K562 (cell line): Measurements from ENCODE around the gene PGGHG. TPM values are rescaled to one million over a fixed set of nuclear protein-coding genes. Genes with fewer than 3 reads are reported as not detected.

ENCODE experiments used
- ATAC-seq: fragments of 200-7000 bp; cut with Tn5 transposase; 3 replicates; pipeline ENCODE4 v1.9.1; 2020; ENCODE audit warnings: moderate library complexity
- BruUV-seq: library from RNA; stranded (reverse); fragments of 400-500 nt; replicated peaks from 2 replicates; lab custom pipeline; 2021; lab: Mats Ljungman, UMichigan
- CTCF ChIA-PET: fragments of 300-600 bp; formaldehyde crosslinking; extraction: SDS; loops from one replicate; lab custom pipeline; 2021; ENCODE audit warnings: low intra/inter-chr PET ratio; lab: Yijun Ruan, JAX
- POLR2A ChIA-PET: fragments of 300-600, 350-650 bp; sonication (Branson Sonifier 250); formaldehyde crosslinking; extraction: SDS; loops from one replicate; lab custom pipeline; 2021; ENCODE audit warnings: antibody characterized with exemption, inconsistent platforms; lab: Yijun Ruan, JAX
- DNase-seq, 4 experiments: peaks; one replicate each; pipeline versions ENCODE4 v3.0.0 to v3.0.0-alpha.2; 2011 to 2018; ENCODE audit warnings: low spot score in 3 of 4, mixed read lengths in 3 of 4; ENCODE audit errors: extremely low read depth in 1 of 4
- FAIRE-seq: peaks from 2 replicates; lab custom pipeline; 2011; peaks lifted over from hg19 to GRCh38; lab: Jason Lieb, UNC
- H2AFZ ChIP-seq: 2 replicates; pipeline ENCODE4 v1.6.0; 2011; ENCODE audit warnings: low read depth, low read length, control low read depth, inconsistent platforms
- H3K27ac ChIP-seq: fragments of 200-600 bp; 3 replicates; pipeline ENCODE4 v1.8.0; 2011; ENCODE audit warnings: low read depth, mild to moderate bottlenecking, control low read depth, inconsistent platforms, low read length, moderate library complexity, mixed read lengths; ENCODE audit errors: extremely low read depth
- H3K27me3 ChIP-seq, 2 experiments: fragments of 300-600 bp in 1 of 2; 2 replicates in 1 of 2; 3 replicates in 1 of 2; pipeline versions ENCODE4 v1.6.0 to v1.8.0; 2011; ENCODE audit warnings: inconsistent platforms in 2 of 2, low read length in 2 of 2, mild to moderate bottlenecking in 1 of 2, mixed read lengths in 1 of 2, moderate library complexity in 1 of 2; ENCODE audit not compliant: control insufficient read depth in 2 of 2, insufficient read depth in 2 of 2
- H3K36me3 ChIP-seq: fragments of 300-600 bp; 3 replicates; pipeline ENCODE4 v1.8.0; 2011; ENCODE audit warnings: mild to moderate bottlenecking, low read length, inconsistent platforms; ENCODE audit not compliant: control insufficient read depth, insufficient read depth
- H3K4me1 ChIP-seq, 2 experiments: fragments of 200-600 bp in 1 of 2; replicated peaks in 1 of 2; 2 replicates in 1 of 2; 3 replicates in 1 of 2; pipeline versions ENCODE4 v1.5.1 to v1.8.0; 2011; ENCODE audit warnings: inconsistent platforms in 2 of 2, low read length in 2 of 2, mild to moderate bottlenecking in 1 of 2, mixed read lengths in 1 of 2, moderate library complexity in 1 of 2; ENCODE audit not compliant: control insufficient read depth in 2 of 2, insufficient read depth in 2 of 2
- H3K4me2 ChIP-seq: 2 replicates; pipeline ENCODE4 v1.6.1; 2011; ENCODE audit warnings: low read length, control low read depth, inconsistent platforms, mixed read lengths; ENCODE audit not compliant: insufficient read depth
- H3K4me3 ChIP-seq: fragments of 200-600 bp; sonication (generic), shearing (Covaris generic); 2 replicates; pipeline ENCODE4 v1.5.1; 2016; ENCODE audit warnings: control low read depth, inconsistent platforms
- H3K79me2 ChIP-seq: fragments of 200-600 bp; 3 replicates; pipeline ENCODE4 v1.8.0; 2011; ENCODE audit warnings: low read length, inconsistent platforms; ENCODE audit not compliant: control insufficient read depth, insufficient read depth
- H3K9ac ChIP-seq, 2 experiments: 2 replicates each; pipeline versions ENCODE4 v1.6.0 to v1.6.1; 2011; ENCODE audit warnings: low read depth in 2 of 2, low read length in 2 of 2, control low read depth in 1 of 2, inconsistent platforms in 1 of 2, mild to moderate bottlenecking in 1 of 2, mixed read lengths in 1 of 2; ENCODE audit not compliant: insufficient read depth in 1 of 2
- H3K9me1 ChIP-seq: one replicate; pipeline ENCODE4 v1.6.0; 2011; ENCODE audit warnings: inconsistent platforms, mild to moderate bottlenecking, low read length, moderate library complexity; ENCODE audit not compliant: control insufficient read depth, insufficient read depth
- H3K9me3 ChIP-seq: replicated peaks from 2 replicates; pipeline ENCODE4 v1.5.1; 2011; ENCODE audit warnings: low read depth, low read length, inconsistent platforms; ENCODE audit not compliant: control insufficient read depth, insufficient read depth
- H4K20me1 ChIP-seq: replicated peaks from 2 replicates; pipeline ENCODE4 v1.6.1; 2011; ENCODE audit warnings: low read length, inconsistent platforms, mixed read lengths; ENCODE audit not compliant: control insufficient read depth, insufficient read depth
- CREB1 ChIP-seq, 2 experiments: sonication (generic) in 1 of 2; formaldehyde crosslinking in 1 of 2; IDR thresholded peaks; 2 replicates each; pipeline versions ENCODE4 v1.6.1 to v1.8.0; 2012 to 2022; ENCODE audit warnings: inconsistent platforms in 1 of 2, mild to moderate bottlenecking in 1 of 2, missing genetic modification reagents in 1 of 2, moderate library complexity in 1 of 2
- GATA2 ChIP-seq: sonication (generic); formaldehyde crosslinking; IDR thresholded peaks from 2 replicates; pipeline ENCODE4 v1.4.0; 2020; ENCODE audit warnings: mild to moderate bottlenecking, missing genetic modification reagents
- ILK ChIP-seq: fragments of 450-650 bp; IDR thresholded peaks from 2 replicates; pipeline ENCODE4 v1.6.1; 2016; ENCODE audit warnings: missing genetic modification characterization, low read depth, mild to moderate bottlenecking, missing compliant biosample characterization, moderate library complexity, borderline replicate concordance
- NR2C1 ChIP-seq, 2 experiments: fragments of 450-650 bp; IDR thresholded peaks; 2 replicates each; pipeline ENCODE4 v1.6.1; 2017; ENCODE audit warnings: mild to moderate bottlenecking in 2 of 2, antibody characterized with exemption in 1 of 2, inconsistent platforms in 1 of 2, missing compliant biosample characterization in 1 of 2, missing genetic modification characterization in 1 of 2
- NR2C2 ChIP-seq, 2 experiments: fragments of 200-800 bp in 1 of 2; sonication (Bioruptor generic) in 1 of 2; sonication (generic) in 1 of 2; formaldehyde crosslinking in 1 of 2; IDR thresholded peaks; 2 replicates each; pipeline versions ENCODE4 v1.6.1 to v1.8.0; 2016 to 2022; ENCODE audit warnings: mild to moderate bottlenecking in 1 of 2, missing compliant biosample characterization in 1 of 2, missing genetic modification characterization in 1 of 2, missing genetic modification reagents in 1 of 2
- POLR2G ChIP-seq: fragments of 200-400 bp; formaldehyde crosslinking; IDR thresholded peaks from 2 replicates; pipeline ENCODE4 v1.6.1; 2017; ENCODE audit warnings: low read depth, mild to moderate bottlenecking, antibody characterized with exemption, low read length, moderate library complexity
- RBFOX2 ChIP-seq: fragments of 200-400 bp; formaldehyde crosslinking; IDR thresholded peaks from 2 replicates; pipeline ENCODE4 v1.6.1; 2017; ENCODE audit warnings: low read depth, mild to moderate bottlenecking, low read length, moderate library complexity
- ZKSCAN1 ChIP-seq: fragments of 150-350 bp; IDR thresholded peaks from 2 replicates; pipeline ENCODE4 v1.6.1; 2016; ENCODE audit warnings: low read depth, low read length
- ZNF655 ChIP-seq: fragments of 250-450 bp; sonication (Bioruptor Pico); IDR thresholded peaks from 2 replicates; pipeline ENCODE4 v1.5.0; 2021
- WGBS: fragments of 100-300 bp; shearing (Covaris generic); methylation state at CpG from one replicate; pipeline ENCODE4 v1.1.6; 2016; ENCODE audit warnings: low coverage, mixed read lengths; ENCODE audit not compliant: insufficient coverage; ENCODE audit errors: missing lambda C conversion rate; 5-methylcytosine and 5-hydroxymethylcytosine counted together
- in situ Hi-C: fragments of 300-500 bp; cut with MboI; formaldehyde crosslinking; loops from 4 replicates; pipeline ENCODE4 v1.15.0; 2018; ENCODE audit warnings: inconsistent platforms, mixed read lengths
- intact Hi-C: fragments of 100-400 bp; cut with micrococcal nuclease; formaldehyde crosslinking; loops from 2 replicates; pipeline ENCODE4 v1.14.2; 2022
- polyA plus RNA-seq, 8 experiments: library from polyadenylated mRNA; depleted of rRNA in 4 of 8; stranded (reverse) in 5 of 8; unstranded in 3 of 8; fragments of >200 nt; fragmentation: Nextera tagmentation in 2 of 8; fragmentation: Illumina TruSeq in 1 of 8; extraction: Ambion mirVana in 2 of 8; extraction: Trizol in 1 of 8; gene quantifications; 2 replicates each; pipeline versions ENCODE4 v1.2.1 to v1.2.3, GENCODE V29; 2011 to 2014; ENCODE audit warnings: inconsistent platforms in 1 of 8, missing spikeins in 1 of 8
- total RNA-seq, 7 experiments: library from RNA; depleted of rRNA in 6 of 7; stranded (reverse); fragments of >200 nt in 6 of 7; fragmentation: Illumina TruSeq in 2 of 7; extraction: Trizol in 2 of 7; gene quantifications; 2 replicates each; pipeline versions ENCODE4 v1.2.1 to v1.2.3, GENCODE V29; 2011 to 2021; ENCODE audit warnings: low replicate concordance in 1 of 7
- TF ChIP-seq, protein P1 (sequence below): fragments of 450-650 bp; IDR thresholded peaks from 2 replicates; pipeline ENCODE4 v1.7.1; 2018; ENCODE audit warnings: mild to moderate bottlenecking, low read depth; ENCODE audit not compliant: partially characterized antibody
- TF ChIP-seq, protein P2 (sequence below): sonication (generic); formaldehyde crosslinking; IDR thresholded peaks from 2 replicates; pipeline ENCODE4 v1.8.1; 2023; ENCODE audit warnings: mild to moderate bottlenecking, missing genetic modification reagents

Gene PGGHG
- total and polyA plus RNA-seq, 9 of the 15 experiments (the other 6 are each of a cell fraction or from before 2014, with no cell fraction given), result 0.38 to 85.1 (median 18.1) TPM

DNA sequence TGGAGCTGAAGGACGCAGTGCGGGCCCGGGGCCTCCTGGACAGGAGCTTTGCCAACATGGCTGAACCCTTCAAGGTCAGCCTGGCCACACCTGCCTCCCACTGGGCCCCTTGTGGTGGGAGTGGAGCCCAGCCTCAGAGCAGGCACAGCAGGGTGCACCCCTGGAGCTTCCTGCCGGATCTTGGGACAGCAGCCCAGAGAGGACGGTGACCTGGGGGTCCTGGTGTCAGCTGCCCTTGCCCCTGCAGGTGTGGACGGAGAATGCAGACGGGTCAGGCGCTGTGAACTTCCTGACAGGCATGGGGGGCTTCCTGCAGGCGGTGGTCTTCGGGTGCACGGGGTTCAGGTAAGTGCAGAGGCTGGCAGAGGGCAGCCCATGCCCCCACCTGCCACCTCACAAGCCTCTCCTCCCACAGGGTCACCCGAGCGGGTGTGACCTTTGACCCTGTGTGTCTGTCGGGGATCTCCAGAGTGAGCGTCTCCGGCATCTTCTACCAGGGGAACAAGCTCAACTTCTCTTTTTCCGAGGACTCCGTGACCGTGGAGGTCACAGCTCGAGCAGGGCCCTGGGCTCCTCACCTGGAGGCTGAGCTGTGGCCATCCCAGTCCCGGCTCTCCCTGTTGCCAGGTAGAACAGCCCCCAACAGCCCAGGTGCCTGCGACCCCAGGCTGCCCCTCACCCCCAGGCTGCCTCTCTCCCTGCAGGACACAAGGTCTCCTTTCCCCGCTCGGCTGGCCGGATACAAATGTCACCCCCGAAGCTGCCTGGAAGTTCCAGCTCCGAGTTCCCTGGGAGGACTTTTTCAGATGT is 5.1 kb downstream of the PGGHG start:
- 85% methylated on average over 20 of the region's 27 CpGs for WGBS

More for the DNA sequence above, 5.1 kb downstream of the PGGHG start:
- Histone ChIP-seq H3K79me2 (peaks cover 18% of the 10 kb centered on the region), H3K4me1 (peaks cover 25 to 92% of the 10 kb centered on the region in 2 experiments), H3K4me3 (no peak overlapping the region), H3K27ac (no peak overlapping the region; the same call in 2 of the 3 replicates), H3K9ac (peak overlapping the region in 1 of 2 experiments; percentile 81; a peak in 2 of 4 replicates), H3K27me3 (no peaks in the 10 kb centered on the region), H2AFZ (no peak overlapping the region), H3K9me3 (no peaks in the 10 kb centered on the region), H3K36me3 (peaks cover 60% of the 10 kb centered on the region; the same call in 2 of the 3 replicates), H3K4me2 (no peak overlapping the region), H3K9me1 (no peaks in the 10 kb centered on the region), H4K20me1 (no peaks in the 10 kb centered on the region)
- no peak for TF ChIP-seq ZNF655
- TF ChIP-seq ZKSCAN1, result no peak
- TF ChIP-seq RBFOX2, result peak; percentile 53; the same call in 1 of the 2 replicates
- peak; percentile 71 for TF ChIP-seq NR2C1 (IDR thresholded peaks at IDR 0.05)
- peak; percentile 69; the same call in 1 of the 2 replicates for TF ChIP-seq NR2C1 (tag; IDR thresholded peaks at IDR 0.05)
- no peak for TF ChIP-seq CREB1 (IDR thresholded peaks at IDR 0.05)
- no peak for TF ChIP-seq CREB1 (CRISPR knock-in tag; IDR thresholded peaks at IDR 0.05)
- TF ChIP-seq, protein P1, sequence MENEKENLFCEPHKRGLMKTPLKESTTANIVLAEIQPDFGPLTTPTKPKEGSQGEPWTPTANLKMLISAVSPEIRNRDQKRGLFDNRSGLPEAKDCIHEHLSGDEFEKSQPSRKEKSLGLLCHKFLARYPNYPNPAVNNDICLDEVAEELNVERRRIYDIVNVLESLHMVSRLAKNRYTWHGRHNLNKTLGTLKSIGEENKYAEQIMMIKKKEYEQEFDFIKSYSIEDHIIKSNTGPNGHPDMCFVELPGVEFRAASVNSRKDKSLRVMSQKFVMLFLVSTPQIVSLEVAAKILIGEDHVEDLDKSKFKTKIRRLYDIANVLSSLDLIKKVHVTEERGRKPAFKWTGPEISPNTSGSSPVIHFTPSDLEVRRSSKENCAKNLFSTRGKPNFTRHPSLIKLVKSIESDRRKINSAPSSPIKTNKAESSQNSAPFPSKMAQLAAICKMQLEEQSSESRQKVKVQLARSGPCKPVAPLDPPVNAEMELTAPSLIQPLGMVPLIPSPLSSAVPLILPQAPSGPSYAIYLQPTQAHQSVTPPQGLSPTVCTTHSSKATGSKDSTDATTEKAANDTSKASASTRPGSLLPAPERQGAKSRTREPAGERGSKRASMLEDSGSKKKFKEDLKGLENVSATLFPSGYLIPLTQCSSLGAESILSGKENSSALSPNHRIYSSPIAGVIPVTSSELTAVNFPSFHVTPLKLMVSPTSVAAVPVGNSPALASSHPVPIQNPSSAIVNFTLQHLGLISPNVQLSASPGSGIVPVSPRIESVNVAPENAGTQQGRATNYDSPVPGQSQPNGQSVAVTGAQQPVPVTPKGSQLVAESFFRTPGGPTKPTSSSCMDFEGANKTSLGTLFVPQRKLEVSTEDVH, result no peak
- no peak for TF ChIP-seq GATA2 (CRISPR knock-in tag)
- TF ChIP-seq, protein P2, sequence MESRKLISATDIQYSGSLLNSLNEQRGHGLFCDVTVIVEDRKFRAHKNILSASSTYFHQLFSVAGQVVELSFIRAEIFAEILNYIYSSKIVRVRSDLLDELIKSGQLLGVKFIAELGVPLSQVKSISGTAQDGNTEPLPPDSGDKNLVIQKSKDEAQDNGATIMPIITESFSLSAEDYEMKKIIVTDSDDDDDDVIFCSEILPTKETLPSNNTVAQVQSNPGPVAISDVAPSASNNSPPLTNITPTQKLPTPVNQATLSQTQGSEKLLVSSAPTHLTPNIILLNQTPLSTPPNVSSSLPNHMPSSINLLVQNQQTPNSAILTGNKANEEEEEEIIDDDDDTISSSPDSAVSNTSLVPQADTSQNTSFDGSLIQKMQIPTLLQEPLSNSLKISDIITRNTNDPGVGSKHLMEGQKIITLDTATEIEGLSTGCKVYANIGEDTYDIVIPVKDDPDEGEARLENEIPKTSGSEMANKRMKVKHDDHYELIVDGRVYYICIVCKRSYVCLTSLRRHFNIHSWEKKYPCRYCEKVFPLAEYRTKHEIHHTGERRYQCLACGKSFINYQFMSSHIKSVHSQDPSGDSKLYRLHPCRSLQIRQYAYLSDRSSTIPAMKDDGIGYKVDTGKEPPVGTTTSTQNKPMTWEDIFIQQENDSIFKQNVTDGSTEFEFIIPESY, result 0 out of 2 replicates have a peak, but pooled peaks have one; percentile 33
- TF ChIP-seq ILK (tag), result no peak
- TF ChIP-seq POLR2G, result peak; percentile 38
- TF ChIP-seq NR2C2 (CRISPR knock-in tag; IDR thresholded peaks at IDR 0.05), result 0 out of 2 replicates have a peak, but pooled peaks have one; percentile 59
- TF ChIP-seq NR2C2 (tag; IDR thresholded peaks at IDR 0.05), result peak; percentile 66
- BruUV-seq, result no TSS peak
- no peak for FAIRE-seq
- ChIA-PET POLR2A (interaction anchor here (0.6 to 1.1 kb wide), 3 partner anchors 14 to 33 kb away, joined by 4 to 5 read pairs (median 4); partner anchors contain the start of gene IFITM2), CTCF (no interaction called here)
- DNase-seq, result no peak
- ATAC-seq, result no peak
- intact Hi-C loops (no loop called here), in situ Hi-C loops (no loop called here)
